Skeletal muscle cell (primary cell): ENCODE data around the gene TNKS1BP1.

Source experiments
- DNase-seq: peaks from one replicate; pipeline ENCODE4 v3.0.0-alpha.2; 2010; ENCODE audit warnings: low read depth
- H3K4me3 ChIP-seq: 2 replicates; pipeline ENCODE4 v1.5.1; 2011; ENCODE audit warnings: low read depth, mild to moderate bottlenecking, control low read depth, low read length, moderate library complexity

The TNKS1BP1 gene

DNA sequence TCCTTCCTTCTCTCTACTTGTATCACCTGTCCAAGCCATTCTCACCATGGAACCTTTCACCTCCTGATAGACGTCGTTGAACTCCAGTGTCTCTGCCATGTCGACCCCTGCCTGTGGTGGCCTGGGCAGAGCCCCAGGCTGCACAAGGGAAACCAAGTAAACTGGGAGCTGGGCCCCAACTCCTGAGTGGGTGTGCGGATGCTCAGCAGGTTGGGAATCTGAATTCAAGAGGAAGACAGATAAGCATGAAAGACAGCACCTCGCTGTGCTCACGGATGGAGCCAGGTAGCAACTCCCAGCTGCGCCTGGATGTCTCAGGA, 10.2 kb upstream of the TNKS1BP1 start:
- peak overlapping the region; percentile 75 for H3K4me3 ChIP-seq
- DNase-seq, result no peak

- no peak for DNase-seq
- H3K4me3 ChIP-seq, result no peak overlapping the region
These were observed 8.1 kb upstream of the TNKS1BP1 start for GRCh38 chr11:57332694-57333440.

DNA sequence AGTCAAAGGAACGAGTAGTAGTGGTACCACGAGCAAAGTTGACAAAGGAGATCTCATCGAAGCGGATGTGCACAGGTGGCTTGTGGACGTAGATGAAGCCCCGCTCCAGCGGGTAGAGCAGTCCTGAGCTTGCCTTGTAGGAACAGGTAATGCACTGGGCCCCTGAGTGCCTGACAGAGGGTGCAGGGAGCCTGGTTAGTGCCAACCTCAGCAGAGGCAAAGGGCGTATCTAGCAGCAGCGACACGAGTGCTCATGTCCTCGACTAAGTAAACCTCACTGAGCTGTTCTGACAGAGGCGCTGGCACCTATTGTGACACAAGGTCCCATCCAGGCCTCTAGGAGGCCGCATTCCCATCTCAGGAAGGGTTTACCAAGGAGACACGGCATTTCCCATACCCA, 7.0 kb upstream of the TNKS1BP1 start:
- no peak for DNase-seq
- H3K4me3 ChIP-seq, result no peak overlapping the region

GRCh38 chr11:57330029-57330428, 5.3 kb upstream of the TNKS1BP1 start:
- H3K4me3 ChIP-seq, result no peak overlapping the region
- no peak for DNase-seq

DNA sequence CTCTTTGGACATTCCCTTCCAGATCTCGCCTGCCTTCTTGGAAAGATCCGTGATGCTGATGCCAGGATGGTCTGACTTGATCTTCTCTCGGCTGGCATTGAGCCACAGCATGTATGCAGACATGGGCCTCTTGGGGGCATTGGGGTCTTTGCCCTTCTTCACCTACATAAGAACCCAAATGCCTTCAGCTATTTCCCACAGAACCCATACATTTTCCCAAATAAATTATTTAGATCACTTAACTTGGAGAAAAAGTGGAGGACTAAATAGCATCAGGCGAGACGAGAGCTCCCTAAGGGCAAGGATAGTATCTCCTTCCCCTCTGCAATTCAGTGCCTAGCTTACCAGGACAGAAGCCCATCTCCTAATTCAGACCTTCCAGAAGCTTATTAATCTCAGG, 3.0 kb upstream of the TNKS1BP1 start:
- no peak for DNase-seq
- no peak overlapping the region for H3K4me3 ChIP-seq

DNA sequence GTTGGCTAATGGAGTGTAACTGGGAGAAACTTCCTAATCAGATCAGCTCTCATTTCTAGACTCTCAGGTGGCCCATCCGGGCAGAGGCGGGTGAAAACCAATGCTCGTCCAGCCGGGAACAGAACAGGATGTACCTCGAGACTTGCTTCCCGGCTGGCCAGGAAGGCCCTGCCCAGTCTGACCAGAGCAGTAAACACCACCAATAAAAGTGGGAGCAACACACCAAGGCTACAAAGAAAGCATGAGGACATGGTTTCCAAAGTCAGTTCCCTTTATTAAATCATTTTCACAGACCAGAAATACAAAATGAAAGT, 940 bp upstream of the TNKS1BP1 start:
- no peak for DNase-seq
- peak overlapping the region; percentile 48 for H3K4me3 ChIP-seq

- peak overlapping the region; percentile 94 for H3K4me3 ChIP-seq
- DNase-seq, result no peak
These were observed 432 bp downstream of the TNKS1BP1 start for GRCh38 chr11:57324154-57324885.

DNA sequence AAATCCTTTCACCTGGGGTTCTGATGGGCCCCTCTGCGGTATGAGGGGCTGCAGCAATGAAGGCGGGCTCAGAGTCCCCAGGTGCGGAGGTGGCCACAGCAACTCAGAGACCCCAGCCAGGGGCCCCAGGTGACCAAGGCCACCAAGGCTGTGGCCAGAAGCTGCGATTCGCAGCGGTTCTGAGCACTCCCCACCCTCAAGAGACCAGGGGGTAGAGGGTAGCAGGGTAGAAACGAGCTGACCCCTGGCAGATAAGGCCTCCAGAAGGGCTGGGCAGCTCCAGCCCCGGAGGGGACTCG, 948 bp downstream of the TNKS1BP1 start:
- no peak for DNase-seq
- peak overlapping the region; percentile 94 for H3K4me3 ChIP-seq

- H3K4me3 ChIP-seq, result peak overlapping the region; percentile 94
- DNase-seq, result no peak
These were observed 1.4 kb downstream of the TNKS1BP1 start for GRCh38 chr11:57323167-57323854.

GRCh38 chr11:57322256-57323166, 2.2 kb downstream of the TNKS1BP1 start:
- H3K4me3 ChIP-seq, result peak overlapping the region; percentile 94
- DNase-seq, result peak; percentile 93

DNA sequence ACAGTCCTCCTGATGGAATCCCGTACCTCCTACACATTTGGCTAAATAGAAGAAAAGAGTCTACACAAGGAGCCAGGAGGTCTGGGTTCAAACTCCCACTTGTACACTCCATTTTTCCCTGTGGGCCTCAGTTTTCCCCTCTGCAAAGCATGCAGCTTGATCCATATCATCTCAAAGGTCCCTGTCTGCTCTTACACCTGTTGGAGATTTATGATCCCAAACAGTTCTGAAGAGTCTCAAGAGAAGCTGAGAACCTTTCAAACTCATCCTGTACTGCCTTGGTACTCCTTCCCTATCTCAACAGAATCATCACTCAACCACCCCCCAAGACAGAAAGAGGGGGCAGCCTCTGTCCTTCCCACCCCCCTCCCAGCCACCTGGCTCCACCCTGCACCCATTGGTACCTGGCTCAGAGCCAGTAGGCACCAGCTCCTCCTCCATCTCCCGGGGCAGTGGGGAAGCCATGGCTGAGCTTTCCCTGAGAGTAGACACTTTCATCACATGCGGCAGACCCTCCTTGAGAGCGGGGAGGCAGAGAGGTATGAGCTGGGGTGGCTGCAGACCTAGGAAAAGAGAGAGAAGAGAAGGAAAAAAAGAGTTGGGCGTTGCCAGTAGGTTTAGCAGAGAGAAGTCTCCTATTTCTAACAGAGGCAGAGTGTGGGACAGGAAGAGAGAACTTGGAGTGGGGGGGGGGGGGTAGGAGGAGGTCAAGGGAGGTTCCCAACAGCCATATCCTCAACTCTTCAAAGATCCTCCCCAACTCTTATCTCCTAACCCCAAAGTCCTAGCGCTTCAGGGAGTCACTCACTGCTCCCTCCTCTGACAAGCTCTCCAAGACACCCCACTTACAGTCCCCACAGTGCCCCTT, 3.1 kb downstream of the TNKS1BP1 start:
- peak overlapping the region; percentile 94 for H3K4me3 ChIP-seq

DNA sequence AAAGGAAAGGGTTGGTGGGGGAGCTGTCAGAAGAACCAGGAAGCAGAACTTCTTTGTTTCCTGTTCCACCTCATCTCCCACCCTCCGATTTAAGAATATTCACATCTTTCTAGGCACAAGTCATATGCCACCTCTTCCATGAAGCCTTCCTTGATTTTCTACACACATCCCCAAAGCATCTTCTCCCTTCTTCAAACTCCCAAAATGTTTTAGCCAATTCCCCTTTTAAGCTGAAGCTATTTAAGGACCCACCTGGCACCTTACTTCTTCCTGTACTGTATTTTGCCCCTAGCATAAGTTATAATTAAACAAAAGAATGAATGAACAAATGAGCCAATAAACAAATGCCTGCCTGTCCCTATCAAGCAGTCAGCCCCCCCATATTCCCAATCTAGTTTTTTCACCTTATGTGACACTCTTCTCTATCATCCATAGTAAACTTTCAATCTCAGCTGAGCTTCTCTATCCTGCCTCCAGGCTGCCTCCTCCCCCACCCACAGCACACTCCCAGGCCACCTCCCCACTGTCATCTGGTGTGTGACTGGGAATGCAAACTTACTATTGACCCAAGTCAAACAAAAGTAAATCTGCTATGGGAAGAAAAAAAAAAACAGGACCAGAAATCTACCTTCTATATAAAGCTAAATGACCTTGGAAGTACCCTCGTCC, 3.9 kb downstream of the TNKS1BP1 start:
- no peak for DNase-seq
- peak overlapping the region; percentile 94 for H3K4me3 ChIP-seq

More for the DNA sequence above, 3.1 kb downstream of the TNKS1BP1 start:
- DNase-seq, result no peak

GRCh38 chr11:57320067-57320718, 4.6 kb downstream of the TNKS1BP1 start:
- no peak for DNase-seq
- H3K4me3 ChIP-seq, result peak overlapping the region; percentile 5

GRCh38 chr11:57318178-57318577, 6.6 kb downstream of the TNKS1BP1 start:
- DNase-seq, result no peak
- no peak overlapping the region for H3K4me3 ChIP-seq

DNA sequence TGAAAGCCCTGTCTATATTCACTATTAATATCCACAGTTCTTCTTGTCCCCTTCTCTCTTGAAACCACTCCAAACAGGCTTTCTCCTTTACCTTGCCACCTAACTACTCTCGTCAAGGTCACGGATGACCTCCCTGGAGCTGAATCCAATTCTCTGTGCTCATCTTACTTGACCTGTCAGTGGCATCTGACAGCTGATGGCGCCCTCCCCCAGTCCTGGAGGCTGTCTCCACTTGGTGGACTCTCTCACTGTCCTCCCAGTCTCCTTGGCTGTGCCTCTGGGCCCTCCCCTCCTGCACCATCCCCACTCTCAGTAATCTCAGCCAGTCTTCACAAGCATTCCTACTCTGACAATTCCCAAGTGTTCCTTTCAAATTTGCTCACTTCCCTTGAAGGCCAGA, 8.7 kb downstream of the TNKS1BP1 start:
- no peak for DNase-seq
- H3K4me3 ChIP-seq, result no peak overlapping the region

DNA sequence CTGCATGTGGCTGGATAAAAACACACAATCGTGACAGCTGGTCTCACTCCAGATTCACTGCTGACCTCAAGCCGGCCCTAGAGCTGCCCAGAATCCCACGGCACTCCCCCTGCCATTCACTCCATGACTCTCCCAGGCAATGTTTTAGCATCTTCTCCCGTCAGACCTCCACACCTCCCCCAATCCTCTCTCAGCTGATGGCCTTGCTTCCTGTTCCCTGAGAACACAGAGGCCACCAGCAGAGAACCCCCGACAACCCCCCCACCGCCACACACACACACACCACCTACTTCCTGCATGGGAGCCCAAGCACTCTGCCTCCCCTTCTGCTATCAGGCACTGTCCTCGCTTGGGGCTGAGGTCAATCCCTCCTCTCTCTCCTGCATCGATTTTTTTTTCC, 9.3 kb downstream of the TNKS1BP1 start:
- no peak overlapping the region for H3K4me3 ChIP-seq
- no peak for DNase-seq

GRCh38 chr11:57314221-57314973, 10.4 kb downstream of the TNKS1BP1 start:
- no peak overlapping the region for H3K4me3 ChIP-seq
- no peak for DNase-seq
